Anterior cingulate cortex (tissue), 58 donors: Measurements from ENCODE around the gene ZNF524.
"Not testable (repeated sequence)": the region's sequence is repeated elsewhere in the genome, so short reads cannot be mapped to it uniquely, and the experiment has no call there.

Experiments used
- DNase-seq, 58 donors: peaks; one replicate each; lab custom pipeline; 2025; lab: John Stamatoyannopoulos, UW

The ZNF524 gene

DNA sequence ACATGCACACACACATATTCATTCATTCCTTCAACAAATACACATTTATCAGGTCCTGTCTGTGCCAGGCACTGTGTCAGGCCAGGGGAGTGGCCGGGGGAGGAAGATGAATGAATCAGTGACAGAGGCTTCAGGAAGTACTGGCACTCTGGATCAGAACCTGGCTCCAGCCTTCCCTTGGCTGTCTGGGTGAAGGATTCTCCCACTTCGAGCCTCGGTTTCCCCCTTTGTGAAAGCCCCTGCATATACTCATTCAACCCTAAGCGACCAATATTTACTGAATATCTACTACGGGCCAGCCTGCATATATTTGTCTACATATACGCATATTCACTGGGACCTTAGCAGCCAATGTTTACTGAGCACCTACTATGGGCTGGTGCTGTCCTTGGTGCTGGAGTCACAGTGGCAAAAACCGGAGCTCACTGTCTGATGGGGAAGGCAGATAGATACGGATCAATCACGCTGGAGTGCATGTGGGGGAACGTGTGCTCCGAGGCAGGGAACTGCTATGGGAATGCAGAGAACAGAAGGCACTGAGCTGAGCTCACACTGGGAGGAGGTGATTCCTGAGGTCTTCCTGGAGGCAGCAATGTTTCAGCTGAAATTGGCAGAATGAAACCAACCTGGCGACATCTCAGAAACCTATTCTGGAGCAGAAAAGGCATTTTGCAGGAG, 18.8 kb upstream of the ZNF524 start:
- DNase-seq: peak in 1 of 58 donors; percentile 40

DNA sequence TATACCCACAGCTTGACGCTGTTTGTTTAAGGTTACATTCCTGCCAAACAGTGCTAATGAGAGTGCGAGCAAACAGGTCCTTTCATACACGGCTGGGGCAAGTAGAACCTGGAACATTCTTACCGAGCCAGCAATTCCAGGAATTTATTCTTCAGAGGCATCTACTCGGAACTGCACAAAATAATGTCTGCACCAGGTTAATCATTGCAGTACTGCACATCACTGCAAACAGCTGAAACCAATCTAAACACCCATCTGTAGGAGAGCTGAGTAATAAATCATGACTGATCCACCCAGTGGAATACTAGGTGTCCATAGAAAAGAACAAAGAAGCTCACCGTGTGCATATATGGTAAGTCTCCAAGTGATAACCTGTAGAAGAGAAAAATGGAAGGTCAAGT, 18.3 kb upstream of the ZNF524 start:
- DNase-seq: no peak

DNA sequence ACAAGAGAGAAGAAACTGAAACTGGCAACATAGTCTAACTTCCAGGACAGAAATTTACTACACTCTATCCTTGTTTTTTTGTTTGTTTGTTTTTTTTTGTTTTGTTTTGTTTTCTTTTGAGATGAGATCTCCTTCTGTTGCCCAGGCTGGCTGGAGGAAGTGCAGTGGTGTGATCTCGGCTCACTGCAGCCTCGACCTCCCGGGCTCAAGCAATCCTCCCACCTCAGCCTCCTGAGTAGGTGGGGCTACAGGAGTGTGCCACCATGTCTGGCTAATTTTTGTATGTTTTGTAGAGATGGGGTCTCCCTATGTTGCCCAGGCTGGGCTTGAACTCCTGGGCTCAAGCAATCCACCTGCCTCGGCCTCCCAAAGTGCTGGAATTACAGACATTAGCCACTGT, 17.8 kb upstream of the ZNF524 start:
- DNase-seq: not testable (repeated sequence)

DNA sequence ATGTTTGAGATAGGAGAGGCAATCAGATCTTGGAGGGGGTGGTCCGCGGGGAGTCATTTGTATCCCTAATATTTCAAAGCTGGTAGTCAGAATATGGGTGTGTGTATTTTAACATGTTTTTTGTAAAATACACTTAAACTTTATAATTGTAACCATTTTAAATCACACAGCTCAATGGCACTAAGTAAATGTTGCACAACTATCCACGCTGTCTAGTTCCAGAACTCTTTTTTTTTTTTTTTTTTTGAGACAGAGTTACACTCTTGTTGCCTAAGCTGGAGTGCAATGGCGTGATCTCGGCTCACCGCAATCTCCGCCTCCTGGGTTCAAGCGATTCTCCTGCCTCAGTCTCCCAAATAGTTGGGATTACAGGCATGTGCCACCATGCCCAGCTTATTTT, 16.2 kb upstream of the ZNF524 start:
- not testable (repeated sequence) for DNase-seq

DNA sequence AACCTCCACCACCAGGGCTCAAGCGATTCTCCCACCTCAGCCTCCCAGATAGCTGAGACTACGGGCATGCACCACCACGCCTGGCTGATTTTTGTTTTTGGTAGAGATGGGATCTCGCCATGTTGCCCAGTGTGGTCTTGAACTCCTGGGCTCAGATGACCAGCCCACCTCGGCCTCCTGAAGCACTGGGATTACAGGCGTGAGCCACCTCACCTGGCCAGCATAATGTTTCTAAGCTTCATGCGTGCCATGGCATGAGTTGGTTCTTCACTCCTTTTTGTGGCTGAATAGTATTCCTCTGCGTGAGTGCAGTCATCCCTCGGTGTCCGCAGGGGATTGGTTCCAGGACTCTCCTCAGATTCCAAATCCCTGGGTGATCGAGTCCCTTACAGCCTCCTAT, 15.2 kb upstream of the ZNF524 start:
- no peak for DNase-seq

DNA sequence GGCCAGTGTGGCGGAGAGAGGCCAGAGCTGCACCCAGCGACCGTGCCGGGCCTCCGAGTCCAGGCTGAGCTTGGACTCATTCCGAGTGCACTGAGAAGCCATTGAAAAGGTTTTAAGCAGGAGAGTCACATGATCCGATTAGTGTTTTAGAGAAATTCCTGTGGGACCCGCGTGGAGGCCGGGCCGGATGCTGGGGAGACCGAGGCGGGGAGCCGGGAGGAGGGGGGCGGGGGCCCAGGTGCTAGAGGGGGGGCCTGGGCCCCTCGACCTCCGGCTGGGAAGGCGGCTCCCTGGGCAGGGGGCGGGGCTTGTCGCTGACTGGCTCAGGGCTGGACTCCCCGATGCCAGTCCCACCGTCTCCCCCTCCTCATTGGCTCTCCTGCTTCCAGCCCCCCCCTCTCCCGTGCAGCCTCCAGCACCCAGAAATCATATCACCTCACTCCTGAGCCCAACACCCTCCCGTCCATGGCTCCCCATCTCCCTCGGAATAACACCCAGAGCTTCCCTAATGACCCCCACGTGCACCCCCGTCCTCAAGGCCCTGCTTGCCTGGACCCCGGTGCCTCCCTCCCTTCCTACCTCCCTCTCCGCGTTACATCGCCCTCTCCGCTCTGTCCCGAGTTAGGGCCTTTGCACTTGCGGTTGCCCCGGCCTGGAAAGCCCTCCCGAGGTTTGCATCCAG, 14.3 kb upstream of the ZNF524 start:
- DNase-seq: peak in 57 of 58 donors; percentile 17 to 87 (median 67)

DNA sequence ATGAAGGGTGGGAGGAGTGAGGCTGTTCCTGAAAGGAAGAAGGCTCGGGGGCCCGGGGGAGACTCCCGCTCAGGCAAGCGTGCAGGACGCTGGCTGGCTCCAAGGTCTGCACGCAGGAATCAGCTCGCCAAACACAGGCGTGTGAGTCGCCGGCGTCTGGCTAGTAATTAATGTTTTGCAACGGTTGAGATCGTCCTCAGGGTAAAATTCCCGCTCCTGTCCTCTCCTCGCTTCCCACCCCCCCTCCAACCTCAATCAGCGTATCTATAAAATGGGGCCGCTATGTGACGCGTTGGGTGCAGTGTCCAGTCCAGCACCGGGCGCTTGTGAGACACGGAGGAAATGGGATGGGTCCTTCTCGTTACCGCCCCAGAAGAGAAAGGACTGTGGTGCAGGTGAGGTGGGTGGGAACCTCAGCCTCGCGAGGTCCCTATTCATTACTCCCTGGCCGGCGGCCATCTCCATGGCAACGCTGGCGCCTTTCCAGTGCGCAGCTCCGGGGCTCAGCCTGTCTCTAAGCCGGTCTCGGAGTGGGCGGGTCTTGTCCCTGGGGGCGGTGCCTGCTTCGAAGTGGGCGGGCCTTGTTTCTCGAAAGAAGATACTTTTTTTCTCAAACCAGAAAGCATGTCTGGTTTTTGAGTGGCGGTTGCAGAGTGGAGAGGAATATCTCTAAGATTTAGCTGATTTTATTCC, 13.0 kb upstream of the ZNF524 start:
- DNase-seq: peak in 57 of 58 donors; percentile 23 to 97 (median 84)

DNA sequence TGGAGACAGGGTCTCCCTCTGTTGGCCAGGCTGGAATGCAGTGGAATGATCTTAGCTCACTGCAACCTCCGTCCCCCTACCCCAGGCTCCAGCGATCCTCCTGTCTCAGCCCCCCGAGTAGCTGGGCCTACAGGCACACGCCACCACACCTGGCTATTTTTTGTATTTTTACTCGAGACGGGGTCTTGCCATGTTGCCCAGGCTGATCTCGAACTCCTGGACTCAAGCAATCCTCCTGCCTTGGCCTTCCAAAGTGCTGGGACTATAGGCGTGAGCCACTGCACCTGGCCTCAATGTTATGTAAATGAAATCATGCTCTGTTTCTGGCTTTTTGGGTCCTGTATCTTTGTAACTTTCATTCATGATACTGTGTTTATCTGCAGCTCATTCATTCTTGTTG, 11.3 kb upstream of the ZNF524 start:
- DNase-seq: no peak

DNA sequence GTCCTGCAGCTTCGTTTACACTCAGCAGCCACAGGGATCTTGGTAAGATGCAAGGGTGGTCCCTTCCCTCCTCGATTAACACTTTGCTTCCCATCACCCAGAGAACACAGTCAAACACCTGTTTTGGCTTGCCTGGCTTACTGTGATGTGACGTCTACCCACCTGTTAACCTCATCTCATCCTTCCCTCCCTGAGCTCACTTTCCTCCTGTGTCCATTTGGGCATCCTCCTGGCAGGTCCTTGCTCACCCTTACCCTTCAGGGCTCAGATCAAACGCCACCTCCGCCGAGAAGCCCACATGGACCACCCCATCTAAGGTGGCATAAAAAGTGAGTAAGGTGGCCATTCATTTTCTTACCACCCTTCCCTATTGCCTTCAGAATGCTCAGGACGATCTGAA, 10.0 kb upstream of the ZNF524 start:
- no peak for DNase-seq

DNA sequence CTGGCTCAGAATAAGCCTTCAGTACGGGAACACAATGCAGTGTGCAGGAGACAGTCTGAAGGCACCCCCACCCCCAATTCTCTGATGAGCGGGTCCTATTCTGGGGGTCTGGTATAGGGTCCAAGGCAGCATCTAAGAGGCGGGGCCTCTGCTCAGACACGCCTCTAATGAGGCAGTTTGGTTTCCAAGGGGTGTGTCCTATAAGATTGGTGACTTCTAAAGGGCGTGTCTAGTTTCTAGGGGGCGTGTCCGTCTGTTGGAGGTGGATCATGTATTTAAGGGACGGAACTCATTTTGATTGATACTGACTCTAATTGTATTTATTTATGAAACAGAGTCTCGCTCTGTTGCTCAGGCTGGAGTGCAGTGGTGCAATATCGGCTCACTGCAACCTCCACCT, 9.5 kb upstream of the ZNF524 start:
- no peak for DNase-seq

DNA sequence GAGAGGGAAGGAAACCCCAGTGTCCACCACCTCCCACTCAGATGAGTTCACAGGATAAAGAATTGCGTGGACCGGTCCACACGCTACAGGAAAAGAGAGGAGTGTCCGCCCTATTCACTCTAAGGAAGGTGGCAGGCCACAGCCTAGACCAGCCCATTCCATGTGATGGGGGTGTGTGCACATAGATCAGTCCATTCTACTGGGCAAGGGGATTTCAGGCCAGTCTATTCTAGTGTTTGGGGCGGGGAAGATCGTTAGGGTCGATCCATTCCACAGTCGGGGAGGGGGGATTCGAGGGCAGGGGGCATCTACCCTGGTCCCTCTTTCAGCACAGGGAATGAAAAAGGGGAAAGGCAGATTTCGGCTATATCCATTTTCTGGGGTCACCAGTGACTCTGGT, 8.5 kb upstream of the ZNF524 start:
- no peak for DNase-seq

DNA sequence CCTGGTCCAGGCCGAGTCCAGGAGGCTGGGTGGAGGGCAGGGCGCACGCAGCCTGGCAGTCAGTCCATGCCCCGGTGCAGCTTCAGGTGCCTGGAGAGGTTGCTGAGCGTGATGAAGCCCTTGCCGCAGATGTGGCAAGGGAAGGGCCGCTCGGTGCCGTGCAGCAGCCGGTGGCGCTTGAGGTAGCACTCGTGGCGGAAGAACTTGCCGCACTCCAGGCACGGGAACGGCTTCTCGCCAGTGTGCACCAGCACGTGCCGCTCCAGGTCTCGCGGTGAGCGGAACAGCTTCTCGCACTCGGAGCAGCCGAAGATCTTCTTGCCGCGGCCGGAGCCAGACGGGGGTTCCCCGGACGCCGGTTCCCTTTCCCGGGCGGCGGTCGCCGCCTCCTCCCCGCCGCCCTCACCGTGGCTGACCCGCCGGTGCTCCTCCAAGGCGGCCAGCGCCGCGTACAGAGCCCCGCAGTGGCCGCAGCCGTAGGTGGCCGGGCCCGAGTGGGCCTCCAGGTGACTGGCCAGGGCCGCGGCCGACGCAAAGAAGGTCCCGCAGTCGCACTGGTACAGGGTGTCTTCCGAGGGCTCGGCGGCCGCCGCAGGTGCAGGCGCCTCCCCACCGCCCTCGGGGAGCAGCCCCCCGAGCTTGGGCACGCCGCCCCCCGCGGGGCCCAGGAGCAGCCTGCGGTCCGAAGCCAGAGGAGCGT, 7.5 kb upstream of the ZNF524 start:
- DNase-seq: no peak

DNA sequence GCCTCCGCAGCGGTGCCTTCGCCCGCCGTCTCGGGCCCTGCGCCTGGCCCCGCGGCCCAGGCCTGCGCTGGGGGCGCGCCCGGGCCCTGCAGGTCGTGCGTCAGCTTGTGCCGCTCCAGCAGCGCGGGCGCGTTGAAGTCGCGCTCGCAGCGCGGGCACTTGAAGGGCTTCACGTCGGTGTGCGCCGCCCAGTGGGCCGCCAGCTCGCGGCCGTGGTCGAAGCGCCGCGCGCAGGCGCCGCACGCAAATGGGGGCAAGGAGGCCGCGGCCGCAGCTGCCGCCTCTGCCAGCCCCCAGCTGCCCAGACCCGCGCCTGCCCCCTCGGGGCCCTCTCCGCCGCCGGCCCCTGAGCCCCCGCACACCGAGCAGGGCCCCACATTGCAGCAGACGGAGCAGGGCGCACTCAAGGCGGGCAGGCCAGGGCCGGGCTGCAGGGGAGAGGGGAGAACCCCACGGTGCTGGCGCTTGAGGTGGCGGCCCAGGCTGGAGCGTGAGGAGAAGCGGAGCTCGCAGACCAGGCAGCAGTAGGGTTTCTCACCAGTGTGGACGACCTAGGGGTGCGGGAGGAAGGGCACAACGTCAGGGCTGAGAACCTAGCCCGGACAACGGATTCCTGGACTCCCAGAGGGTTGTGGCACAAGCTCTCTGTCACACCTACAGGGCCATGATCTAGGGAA, 6.9 kb upstream of the ZNF524 start:
- DNase-seq: no peak

DNA sequence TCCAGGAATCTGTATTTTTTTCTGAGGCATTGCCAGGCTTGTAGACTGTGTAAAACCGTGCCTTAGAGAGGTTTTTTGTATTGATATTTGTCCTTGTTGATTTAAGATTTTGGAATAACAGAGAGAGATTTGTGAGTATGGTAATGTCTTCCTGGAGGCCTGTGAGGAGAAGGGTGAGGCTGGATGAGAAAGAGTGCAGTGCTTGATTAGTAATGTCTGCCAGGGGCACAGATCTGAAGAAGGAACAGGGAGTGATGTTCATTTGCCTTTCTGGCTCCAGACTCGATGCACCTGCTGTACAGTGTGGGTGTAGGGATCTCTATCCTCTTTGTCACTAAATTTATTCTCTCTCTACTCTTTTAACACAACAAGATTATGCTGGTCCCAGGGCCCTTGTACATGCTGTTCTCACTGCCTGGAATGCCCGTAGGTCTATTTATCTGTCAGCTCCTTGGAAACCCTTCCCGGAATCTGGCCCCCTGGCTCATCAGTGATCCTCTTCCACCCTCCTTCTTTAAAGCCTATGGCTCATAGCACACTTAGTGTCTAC, 5.0 kb upstream of the ZNF524 start:
- peak in 1 of 58 donors; percentile 21 for DNase-seq

DNA sequence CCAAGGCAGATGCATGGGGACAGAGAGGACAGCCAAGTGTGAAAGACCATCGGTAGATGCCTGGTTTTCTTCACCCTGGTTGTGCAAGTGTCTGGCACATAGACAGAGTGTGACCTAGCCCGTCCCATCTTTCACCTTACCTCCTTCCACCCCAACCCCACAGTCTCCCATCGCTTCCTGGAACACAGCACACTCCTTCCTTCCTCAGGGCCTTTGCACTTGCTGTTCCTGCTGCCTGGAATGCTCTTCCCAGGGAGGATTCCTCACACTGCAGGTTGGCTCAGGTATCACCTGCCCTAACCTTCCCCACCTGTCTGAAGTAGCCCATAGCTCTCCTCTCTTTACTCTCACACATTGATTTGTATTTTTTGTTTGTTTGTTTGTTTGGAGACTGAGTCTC, 3.8 kb upstream of the ZNF524 start:
- DNase-seq: no peak

DNA sequence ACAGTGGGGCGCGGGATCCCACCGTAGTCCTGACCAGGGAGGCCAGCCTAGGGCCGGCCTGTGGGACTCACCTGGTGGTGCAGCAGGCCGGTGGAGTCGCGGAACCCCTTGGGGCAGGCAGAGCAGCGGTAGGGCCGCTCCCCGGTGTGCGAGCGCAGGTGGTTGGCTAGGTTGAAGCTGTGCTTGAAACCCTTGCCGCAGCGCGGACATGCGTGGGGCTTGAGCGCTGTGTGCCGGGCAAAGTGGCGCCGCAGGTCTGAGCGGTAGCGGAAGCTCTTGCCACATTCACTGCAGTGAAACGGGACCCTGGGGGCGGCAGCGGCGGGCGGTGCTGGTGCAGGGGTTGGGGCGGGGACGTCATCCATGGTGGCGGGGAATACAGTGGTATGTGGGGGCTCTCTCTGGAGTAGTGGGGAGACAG, 2.6 kb upstream of the ZNF524 start:
- no peak for DNase-seq

DNA sequence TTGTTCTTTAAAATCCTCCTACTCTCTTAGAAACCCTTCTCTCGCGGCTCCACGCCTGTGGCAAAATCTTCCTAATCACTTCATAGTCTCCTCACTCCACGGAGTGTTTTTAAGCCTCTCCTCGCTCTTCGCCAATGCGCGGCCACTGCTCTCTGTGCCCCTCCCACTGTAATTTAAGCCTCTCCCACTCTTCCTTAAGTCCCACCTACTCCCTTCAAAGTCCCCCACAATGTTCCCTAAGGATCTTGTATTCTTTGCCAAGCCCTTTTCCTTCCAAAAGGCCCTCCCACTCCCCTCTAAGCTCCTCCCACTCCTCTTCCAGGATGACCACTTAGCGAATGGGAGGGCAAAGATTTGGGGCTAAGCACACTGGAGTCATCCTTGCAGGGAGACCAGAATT, 2.1 kb upstream of the ZNF524 start:
- no peak for DNase-seq

DNA sequence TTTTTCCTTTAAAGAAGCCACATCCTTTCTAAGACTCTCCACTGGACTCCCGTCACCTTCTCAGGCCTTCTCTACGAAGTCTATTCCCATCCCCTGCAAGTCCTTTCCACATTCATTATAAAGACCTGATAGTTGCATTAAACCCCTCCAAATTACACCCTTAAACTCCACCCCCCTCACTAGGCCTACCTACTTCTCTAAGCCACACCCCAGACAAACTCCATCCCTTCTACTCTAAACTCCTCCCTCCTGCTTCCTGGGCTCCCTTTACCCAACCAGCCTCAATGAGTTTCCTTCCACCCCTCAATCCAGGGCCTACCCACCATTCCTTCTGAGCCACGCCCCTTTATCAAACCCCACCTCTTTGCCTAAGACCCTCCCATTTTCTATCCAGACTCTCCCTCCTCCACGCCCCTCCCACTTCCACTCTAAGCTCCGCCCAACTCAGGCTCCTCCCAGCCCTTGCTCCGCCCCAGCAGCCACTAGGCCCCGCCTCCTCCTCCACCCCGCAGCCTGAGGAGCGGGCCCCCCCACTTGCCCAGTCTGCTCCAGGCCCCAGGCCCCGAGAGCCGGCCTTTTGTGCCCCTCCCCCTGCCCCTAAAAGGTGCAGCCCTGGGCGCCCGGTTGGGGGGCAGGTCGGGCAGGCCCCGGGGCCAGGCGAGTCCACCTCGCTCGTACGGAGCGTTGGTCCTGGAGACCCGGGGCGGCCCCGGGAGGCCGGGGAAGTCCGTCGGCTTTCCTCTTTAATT, 1.2 kb upstream of the ZNF524 start:
- DNase-seq: peak in 57 of 58 donors; percentile 53 to 96 (median 90)

DNA sequence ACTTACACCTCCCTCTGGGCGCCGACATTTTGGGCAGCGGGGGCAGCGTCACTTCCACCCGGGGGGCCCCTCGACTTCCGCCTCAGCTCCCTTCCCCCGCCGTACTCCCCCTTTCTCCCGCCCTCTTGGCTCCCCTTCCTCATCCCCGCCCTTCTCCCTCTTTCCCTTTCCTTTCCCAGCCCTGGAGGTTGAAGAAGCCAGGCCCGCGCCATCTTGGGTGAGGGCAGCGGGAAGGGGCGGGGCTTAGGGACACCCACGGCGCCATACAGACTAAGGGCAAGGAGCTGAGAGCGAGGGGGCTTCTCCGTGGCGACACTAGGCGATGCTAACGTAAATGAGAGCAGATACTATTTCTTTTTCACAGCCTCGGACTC, 633 bp upstream of the ZNF524 start, which contains the start of gene FIZ1:
Gene FIZ1 (minus strand): TSS at position 50 of the 374 bp plus-strand sequence. CDS start 1,652 bp downstream, outside the sequence.
- DNase-seq: peak; percentile 87 to 99 (median 97)
